Hippocampal formation (tissue), 2 donors: ENCODE data around the gene B3GAT3.
"Not testable (repeated sequence)": the region's sequence is repeated elsewhere in the genome, so short reads cannot be mapped to it uniquely, and the experiment has no call there.

Experiments
- DNase-seq, 2 donors: peaks; one replicate each; lab custom pipeline; 2025; lab: John Stamatoyannopoulos, UW

The B3GAT3 gene

DNA sequence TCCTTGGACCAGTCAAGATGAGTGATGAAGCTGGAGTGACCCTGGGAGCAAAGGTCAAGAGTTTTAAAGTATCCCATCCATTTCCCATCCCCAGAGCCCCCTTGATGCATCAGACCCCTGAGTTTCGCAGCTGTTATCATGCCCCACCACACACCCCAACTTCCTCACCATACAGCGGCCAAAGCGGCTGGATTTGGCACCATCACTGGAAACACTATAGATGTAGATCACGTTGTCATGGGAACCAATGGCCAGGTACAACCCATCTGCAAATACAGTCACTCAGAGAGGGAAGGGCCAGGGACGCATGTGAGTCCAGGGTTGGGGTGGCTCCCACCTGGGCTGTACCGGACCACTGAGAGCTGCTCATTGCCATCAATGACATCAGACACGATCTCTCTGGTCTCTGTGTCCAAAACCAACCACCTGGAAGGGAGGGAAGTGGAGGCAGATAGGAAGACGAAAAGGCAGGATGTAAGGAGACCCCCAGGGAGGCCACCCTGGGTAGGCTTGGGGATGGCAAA lies 17.9 kb downstream of the B3GAT3 start:
- DNase-seq: no peak

DNA sequence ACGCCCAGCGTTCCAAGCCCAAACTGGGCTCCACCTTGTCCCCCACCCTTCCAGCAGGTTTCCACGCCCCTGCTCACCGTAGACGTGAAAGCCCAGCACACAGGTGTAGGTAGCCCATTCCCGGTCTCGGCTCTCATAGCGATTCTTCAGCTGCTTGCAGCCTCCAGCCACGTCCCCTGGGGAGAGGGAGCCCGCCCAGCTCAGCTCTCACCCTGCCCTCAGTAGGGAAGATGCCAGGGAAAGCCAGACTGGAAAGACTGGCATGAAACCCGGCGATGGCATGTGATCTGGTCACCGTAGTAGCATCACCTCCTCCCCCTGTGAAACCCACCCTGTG lies 18.7 kb downstream of the B3GAT3 start:
- DNase-seq: no peak

GRCh38 chr11:62602141-62603071 lies 19.4 kb downstream of the B3GAT3 start:
- peak; percentile 71 to 82 for DNase-seq

DNA sequence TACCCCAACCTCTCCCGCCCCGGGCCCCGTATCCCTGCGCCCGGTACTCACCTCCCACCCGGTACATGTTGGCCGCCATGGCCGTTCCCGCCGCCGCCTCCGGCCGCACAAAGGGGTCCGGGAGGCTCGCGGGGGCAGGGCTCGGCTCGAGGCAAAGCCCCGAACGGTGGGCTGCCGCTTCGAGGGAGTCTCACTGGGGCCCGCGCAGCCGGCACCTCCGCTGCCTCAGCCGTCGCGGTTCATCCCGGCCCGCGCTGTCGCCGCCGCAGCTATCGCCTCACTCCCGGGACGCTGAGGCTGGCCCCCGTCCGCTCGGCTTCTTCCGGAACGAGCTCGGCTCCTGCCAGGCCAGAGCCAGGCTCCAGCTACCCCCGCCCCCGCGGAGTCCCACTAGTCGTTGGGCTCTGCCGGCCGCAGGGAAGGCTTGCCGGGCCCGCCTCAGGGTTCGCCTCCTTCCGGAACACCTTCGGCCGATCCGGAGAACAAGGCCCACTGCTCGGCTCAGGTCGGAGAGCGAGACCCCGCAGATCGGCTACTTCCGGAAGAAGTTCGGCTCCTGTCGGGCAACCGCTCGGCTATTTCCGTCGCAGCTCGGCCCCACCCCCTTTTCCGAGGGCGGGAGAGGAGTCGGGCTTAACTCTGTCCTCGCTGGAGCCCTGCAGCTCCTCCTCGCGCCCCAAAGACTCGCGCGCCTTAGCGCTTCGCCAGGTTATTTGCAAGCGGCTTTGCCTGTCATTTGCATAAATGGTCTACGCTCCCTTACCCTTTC lies 20.2 kb downstream of the B3GAT3 start, which contains the start of gene MTA2:
Gene MTA2, minus strand, starts transcription at position 494 of the 769 bp plus-strand sequence. Its CDS starts 415 bp downstream, at position 79.
- DNase-seq: peak; percentile 94 to 96

DNA sequence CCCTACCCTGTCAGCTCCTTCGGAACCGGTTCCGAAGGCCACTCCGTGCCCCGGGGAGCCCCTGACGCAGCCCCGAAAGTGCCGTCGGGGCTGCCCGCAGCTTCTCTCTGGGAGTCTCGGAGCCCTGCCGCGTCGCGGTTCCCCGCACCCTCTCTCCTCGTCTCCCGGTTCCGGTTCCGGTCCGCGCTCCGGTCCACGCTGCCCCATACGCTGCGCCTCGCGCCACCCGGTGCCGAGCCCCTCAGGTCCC lies 20.7 kb downstream of the B3GAT3 start:
- no peak for DNase-seq

DNA sequence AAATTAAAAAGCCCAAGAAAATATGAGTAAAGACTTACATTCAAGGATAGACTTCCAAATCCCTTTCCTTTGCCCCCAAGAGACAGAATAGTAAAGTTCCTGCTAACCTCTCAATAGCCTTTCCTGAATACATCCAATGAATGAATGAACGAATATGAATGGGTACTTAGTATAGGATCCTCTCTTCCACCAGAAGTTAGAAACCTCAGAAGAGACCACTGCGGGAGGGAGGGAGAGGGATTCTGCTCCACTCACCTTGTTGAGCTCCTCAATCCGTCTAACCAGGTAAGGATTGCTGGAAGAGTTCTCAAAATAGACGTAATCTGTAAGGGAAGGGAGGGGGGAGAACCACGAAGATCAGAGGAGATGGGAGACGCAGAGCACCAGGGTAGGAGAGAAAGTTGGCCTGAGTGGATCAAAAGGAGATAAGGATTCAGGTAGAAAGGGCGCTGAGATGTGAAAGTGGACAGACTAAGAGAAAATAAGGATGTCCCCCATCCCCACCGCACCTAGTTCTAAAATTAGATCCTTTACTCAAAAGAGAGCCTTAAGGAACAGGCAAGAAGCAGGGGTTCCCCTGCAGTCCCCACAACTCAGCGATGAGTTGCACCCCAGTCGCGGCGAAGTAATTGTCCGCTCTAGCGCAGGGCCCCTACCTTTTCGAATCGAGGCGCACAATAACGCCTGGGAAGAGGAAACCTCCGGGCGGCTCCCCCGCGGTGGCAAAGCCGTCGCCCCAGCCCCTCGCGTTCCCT lies 21.2 kb downstream of the B3GAT3 start:
- DNase-seq: no peak

GRCh38 chr11:62599901-62600300 lies 21.9 kb downstream of the B3GAT3 start:
- DNase-seq: no peak

DNA sequence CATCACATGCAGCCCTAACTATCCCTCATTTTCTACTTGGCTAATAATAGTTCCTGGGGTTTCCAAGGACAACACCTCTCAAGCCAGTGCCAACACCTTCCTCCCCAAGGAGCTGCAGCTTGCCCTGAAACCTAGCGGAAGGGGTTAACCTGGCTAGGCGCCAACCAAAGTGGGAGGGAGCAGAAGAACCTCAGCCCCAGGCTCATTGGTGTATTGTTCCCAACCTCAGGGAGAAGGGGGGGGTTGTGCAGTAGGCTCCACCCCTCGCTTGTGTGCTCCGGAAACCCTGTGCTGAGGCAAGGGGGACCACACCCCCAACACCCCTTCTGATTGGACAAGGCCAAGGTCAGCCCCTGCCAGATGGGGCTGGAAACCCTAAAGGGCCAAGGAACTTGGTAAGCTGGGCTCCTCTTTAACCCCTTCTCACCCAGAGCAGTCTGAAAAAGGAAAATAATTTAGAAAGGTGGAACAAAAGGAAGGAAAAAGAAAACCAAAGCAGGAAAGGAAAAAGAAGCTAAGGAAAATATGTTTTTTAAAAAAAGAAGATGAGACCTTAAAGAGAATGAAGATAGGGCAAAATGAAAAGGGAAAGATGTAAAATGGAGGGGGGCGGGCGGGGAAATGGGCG lies 22.6 kb downstream of the B3GAT3 start:
- peak; percentile 88 to 91 for DNase-seq

DNA sequence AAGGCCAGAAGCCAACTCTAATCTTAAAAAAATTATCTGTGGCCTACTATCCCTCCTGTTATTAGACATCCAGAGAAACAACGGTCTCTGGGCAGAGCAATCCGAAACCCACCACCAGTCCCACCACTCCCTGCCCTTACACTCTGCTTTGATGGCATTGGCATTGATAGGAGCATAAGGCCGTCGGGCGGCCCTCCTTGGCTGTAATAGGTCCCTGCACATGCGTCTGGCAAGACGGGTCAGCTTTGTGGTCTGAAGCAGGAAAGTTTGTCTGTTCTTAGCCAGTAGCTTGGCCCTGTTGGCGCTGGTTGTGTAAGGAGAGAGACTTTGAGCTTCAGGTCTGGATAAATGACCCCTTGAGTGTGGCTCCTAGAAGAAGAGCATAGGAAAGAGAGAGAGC lies 26.7 kb downstream of the B3GAT3 start:
- DNase-seq: no peak

DNA sequence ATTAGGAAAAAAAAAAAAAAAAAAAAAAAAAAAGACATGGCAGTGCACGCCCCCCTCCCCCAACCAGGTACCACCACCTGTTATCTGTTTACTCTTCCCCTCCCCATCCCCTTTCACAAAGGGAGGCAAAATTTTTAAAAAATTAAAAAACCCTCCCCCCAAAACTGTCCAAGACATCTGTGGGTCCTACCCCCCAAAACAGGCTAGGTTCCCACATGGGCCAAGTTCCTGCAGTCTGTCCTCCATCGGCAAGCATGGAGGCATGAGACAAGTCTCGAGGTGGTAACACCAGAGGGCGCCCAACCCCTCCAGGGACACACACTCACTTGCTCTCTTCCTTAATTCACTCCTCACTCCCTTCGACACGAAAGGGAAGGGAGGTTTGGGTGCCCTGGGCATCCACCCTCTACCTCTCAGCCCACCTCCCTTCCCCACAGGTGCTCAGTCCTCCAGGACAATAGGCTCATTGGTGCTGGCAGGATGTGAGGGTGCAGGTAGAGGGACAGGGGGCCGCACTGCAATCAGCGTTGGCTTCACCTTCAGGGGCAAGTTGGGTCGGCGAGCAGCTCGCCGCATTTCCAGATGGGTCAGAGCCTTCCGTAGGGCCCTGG lies 28.2 kb downstream of the B3GAT3 start:
- peak; percentile 45 to 63 for DNase-seq

GRCh38 chr11:62592989-62593421 lies 28.8 kb downstream of the B3GAT3 start:
- DNase-seq: peak; percentile 58 to 82

GRCh38 chr11:62592146-62592815 lies 29.5 kb downstream of the B3GAT3 start:
- DNase-seq: no peak

GRCh38 chr11:62591448-62592145 lies 30.2 kb downstream of the B3GAT3 start, which contains the start of gene TUT1:
TUT1 (minus strand) TSS chr11:62591523; CDS start chr11:62591485, 38 bp downstream.
- peak; percentile 97 to 100 for DNase-seq

DNA sequence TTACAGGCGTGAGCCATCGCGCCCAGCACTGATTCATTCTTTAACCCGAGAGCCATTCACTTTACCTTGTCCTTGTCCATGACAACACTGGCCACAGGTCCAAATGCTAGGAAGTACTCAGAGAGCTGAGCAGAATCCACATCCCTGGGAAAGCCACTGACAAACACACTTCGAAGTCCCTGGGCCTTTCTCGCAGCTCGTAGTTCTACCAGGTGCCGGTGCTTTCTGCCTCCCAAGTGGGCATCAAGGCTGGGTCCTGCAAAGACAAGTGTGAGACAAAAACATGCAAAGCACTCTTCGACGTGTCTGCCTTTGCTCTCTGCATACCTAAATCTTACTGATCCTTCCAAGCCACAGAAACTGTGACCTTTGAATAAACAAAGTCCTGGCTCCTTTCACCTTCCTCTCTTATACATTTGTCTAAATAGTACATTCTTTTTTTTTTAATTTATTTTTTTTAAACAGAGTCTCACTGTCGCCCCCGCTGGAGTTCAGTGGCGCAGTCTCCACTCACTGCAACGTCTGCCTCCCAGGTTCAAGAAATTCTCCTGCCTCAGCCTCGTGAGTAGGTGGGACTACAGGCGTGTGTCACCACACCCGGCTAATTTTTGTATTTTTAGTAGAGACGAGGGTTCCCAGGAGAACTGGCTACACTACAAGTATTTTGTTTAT lies 32.7 kb downstream of the B3GAT3 start:
- DNase-seq: no peak

DNA sequence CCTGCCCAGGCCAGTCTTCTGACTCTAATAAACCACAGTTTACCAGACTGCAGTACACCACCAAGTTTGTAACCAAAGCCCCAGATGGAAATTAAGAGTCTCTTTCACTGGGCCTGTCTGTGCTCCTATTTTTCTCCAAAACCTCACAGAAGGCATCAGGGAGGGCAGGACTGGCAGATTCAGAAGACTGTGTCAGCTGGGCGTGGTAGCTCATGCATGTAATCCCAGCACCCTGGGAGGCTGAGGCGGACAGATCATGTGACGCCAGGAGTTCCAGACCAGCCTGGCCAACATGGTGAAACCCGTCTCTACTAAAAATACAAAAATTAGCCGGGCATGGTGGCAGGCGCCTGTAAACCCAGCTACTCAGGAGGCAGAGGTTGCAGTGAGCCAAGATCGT lies 36.4 kb downstream of the B3GAT3 start:
- DNase-seq: not testable (repeated sequence)

GRCh38 chr11:62581735-62582134 lies 40.1 kb downstream of the B3GAT3 start:
- not testable (repeated sequence) for DNase-seq

DNA sequence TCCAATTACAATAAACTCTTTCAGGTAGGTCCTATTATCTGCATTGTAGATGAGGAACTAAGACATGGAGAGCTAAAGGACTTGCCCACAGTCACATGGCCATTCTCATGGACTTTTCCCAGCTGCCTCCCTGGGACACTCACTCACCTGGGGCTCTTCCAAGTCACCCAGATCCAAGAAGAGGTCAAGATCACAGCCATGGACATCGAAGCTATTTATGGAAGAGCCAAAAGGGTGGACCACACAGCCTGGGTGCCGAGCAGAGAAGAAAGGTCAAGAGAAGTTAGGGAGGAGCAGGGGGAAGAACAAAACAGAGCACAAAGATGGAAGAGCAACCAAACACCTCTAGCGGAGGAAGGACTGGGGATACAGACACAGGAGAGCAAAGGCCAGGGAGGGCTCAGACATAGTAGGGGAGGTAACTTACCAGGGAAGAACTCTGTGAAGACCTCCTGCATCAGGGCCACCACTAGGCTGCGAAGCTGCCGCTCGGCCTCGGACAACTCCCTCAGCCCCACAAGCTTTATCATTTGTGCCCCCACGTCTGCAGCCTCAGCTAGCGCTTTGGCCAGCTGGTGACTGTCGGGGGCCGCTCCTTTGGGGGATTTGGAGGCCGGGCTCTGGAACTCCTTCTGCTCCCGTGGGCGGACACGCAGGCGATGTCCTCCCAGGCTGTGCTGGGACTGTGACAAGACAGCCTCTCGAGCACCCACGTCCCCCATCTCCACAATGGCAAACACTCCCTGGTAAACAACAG lies 40.6 kb downstream of the B3GAT3 start:
- no peak for DNase-seq

DNA sequence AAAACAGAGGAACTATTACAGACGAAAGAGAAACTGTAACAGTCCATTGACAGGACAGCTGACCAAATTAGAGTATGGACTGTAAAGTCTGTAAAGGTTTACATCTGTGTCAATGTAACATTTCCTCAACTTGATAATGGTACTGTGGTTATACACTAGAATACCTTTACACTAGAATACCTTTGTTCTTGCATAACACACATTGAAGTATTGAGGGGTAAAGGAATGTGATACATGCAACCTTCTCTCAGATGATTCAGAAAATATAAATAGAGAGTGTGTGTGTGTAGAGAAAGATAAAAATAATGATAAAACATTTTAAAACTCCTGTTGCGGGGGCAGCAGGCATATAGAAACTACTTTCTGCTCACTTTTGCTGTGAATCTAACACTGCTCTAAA lies 42.5 kb downstream of the B3GAT3 start:
- no peak for DNase-seq

GRCh38 chr11:62578541-62578940 lies 43.2 kb downstream of the B3GAT3 start:
- no peak for DNase-seq
